ENCODE data around the gene AP1AR.
"Not testable (repeated sequence)": the region's sequence is repeated elsewhere in the genome, so short reads cannot be mapped to it uniquely, and the experiment has no call there.

AP1AR gene

DNA sequence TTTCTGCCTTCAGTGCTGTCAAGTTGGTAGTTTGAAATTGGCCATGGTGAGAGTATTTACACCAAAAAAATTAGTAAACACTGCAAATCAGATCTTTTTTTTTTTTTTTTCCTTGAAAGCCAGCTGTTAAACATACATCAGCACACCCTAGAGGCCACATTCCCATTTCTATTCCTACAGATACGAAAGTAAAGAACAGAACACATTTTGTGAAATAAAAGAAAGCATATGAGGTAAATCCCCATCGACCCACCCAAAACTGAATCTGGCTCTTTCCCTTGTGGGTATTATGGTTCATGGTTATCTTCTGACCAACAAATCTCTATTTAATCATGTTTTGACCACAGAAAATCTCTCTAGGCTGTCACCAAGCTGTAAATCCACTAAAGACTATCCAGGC, 41.8 kb upstream of the AP1AR start:
- DNase-seq (ENCODE audit: low read depth), result peak; percentile 37
- peak; percentile 25 for TF ChIP-seq CTCF (conservative IDR thresholded peaks at IDR 0.05; ENCODE audit: control insufficient read depth, insufficient read depth, low read depth, low read length)
- no peak overlapping the region for H3K4me3 ChIP-seq (ENCODE audit: control insufficient read depth, low read depth, low read length)

- no peak for TF ChIP-seq CTCF (conservative IDR thresholded peaks at IDR 0.05; ENCODE audit: control insufficient read depth, insufficient read depth, low read depth, low read length)
- H3K4me3 ChIP-seq (ENCODE audit: control insufficient read depth, low read depth, low read length), result no peak overlapping the region
- no peak for DNase-seq (ENCODE audit: low read depth)
These were observed 40.9 kb upstream of the AP1AR start for GRCh38 chr4:112190684-112191083.

- no peak overlapping the region for H3K4me3 ChIP-seq (ENCODE audit: control insufficient read depth, low read depth, low read length)
- no peak for TF ChIP-seq CTCF (conservative IDR thresholded peaks at IDR 0.05; ENCODE audit: control insufficient read depth, insufficient read depth, low read depth, low read length)
- no peak for DNase-seq (ENCODE audit: low read depth)
These were observed 35.1 kb upstream of the AP1AR start for GRCh38 chr4:112196461-112196860.

GRCh38 chr4:112199041-112199440, 32.5 kb upstream of the AP1AR start:
- TF ChIP-seq CTCF (conservative IDR thresholded peaks at IDR 0.05; ENCODE audit: control insufficient read depth, insufficient read depth, low read depth, low read length), result no peak
- no peak overlapping the region for H3K4me3 ChIP-seq (ENCODE audit: control insufficient read depth, low read depth, low read length)
- DNase-seq (ENCODE audit: low read depth), result no peak

GRCh38 chr4:112201915-112202505, 29.6 kb upstream of the AP1AR start:
- no peak for TF ChIP-seq CTCF (conservative IDR thresholded peaks at IDR 0.05; ENCODE audit: control insufficient read depth, insufficient read depth, low read depth, low read length)
- no peak for DNase-seq (ENCODE audit: low read depth)

GRCh38 chr4:112203593-112203992, 28.0 kb upstream of the AP1AR start:
- no peak for TF ChIP-seq CTCF (conservative IDR thresholded peaks at IDR 0.05; ENCODE audit: control insufficient read depth, insufficient read depth, low read depth, low read length)

More at GRCh38 chr4:112201915-112202505, 29.6 kb upstream of the AP1AR start:
- H3K4me3 ChIP-seq (ENCODE audit: control insufficient read depth, low read depth, low read length), result no peak overlapping the region

GRCh38 chr4:112206431-112206830, 25.2 kb upstream of the AP1AR start:
- no peak for DNase-seq (ENCODE audit: low read depth)
- no peak for TF ChIP-seq CTCF (conservative IDR thresholded peaks at IDR 0.05; ENCODE audit: control insufficient read depth, insufficient read depth, low read depth, low read length)
- no peak overlapping the region for H3K4me3 ChIP-seq (ENCODE audit: control insufficient read depth, low read depth, low read length)

More at GRCh38 chr4:112203593-112203992, 28.0 kb upstream of the AP1AR start:
- no peak for DNase-seq (ENCODE audit: low read depth)
- no peak overlapping the region for H3K4me3 ChIP-seq (ENCODE audit: control insufficient read depth, low read depth, low read length)

DNA sequence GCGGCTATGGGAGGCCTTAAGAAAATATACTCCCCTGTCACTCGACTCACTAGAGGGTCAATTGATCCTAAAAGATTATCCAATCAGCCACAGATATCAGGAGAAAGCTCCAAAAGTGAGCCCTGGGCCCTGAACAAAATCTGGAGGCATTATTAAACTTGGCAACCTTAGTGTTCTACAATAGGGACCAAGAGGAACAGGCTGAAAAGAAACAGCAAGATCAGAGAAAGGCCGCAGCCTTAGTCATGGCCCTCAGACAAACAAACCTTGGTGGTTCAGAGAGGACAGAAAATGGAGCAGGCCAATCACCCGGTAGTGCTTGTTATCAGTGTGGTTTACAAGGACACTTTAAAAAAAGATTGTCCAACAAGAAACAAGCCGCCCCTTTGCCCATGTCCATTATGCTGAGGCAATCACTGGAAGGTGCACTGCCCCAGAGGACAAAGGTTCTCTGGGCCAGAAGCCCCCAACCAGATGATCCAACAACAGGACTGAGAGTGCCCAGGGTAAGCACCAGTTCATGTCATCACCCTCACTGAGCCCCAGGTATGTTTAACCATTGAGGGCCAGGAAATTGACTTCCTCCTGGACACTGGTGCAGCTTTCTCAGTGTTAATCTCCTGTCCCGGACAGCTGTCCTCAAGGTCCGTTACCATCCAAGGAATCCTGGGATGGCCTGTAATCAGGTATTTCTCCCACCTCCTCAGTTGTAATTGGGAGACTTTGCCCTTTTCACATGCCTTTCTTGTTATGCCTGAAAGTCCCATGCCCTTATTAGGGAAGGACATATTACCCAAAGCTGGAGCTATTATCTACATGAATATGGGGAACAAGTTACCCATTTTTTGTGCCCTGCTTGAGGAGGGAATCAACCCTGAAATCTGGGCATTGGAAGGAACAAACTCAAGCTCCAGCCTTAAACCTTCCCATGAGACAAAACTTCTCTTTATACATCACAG, 23.2 kb upstream of the AP1AR start:
- DNase-seq (ENCODE audit: low read depth); H3K4me3 ChIP-seq (ENCODE audit: control insufficient read depth, low read depth, low read length): not testable (repeated sequence)

Measured in fibroblast of mammary gland (primary cell).